Measurements from ENCODE around the gene FAM221A.
A peak's percentile ranks its signal among the peaks of the same experiment; 100 is the strongest.
"Not testable (repeated sequence)": the region's sequence is repeated elsewhere in the genome, so short reads cannot be mapped to it uniquely, and the experiment has no call there.

Gene FAM221A

GRCh38 chr7:23672033-23672432, 8.0 kb upstream of the FAM221A start:
- Histone ChIP-seq H3K36me3 (ENCODE audit: insufficient read depth, low read length) (no peaks in the 10 kb centered on the region), H3K4me3 (ENCODE audit: low read depth in 1 of 2, low read length in 2 of 2) (no peak overlapping the region), H3K27me3 (ENCODE audit: control insufficient read depth in 1 of 2, insufficient read depth in 2 of 2, low read length in 2 of 2) (no peaks in the 10 kb centered on the region), H3K27ac (ENCODE audit: low read depth, low read length) (no peak overlapping the region), H3K4me1 (ENCODE audit: insufficient read depth, low read length) (no peaks in the 10 kb centered on the region), H3K9ac (ENCODE audit: low read length) (no peak overlapping the region), H3K9me3 (ENCODE audit: low read length) (no peaks in the 10 kb centered on the region)

- H3K27me3 ChIP-seq (ENCODE audit: control insufficient read depth in 1 of 2, insufficient read depth in 2 of 2, low read length in 2 of 2): no peaks in the 10 kb centered on the region
- H3K9ac ChIP-seq (ENCODE audit: low read length): peak overlapping the region; percentile 49
- H3K27ac ChIP-seq (ENCODE audit: low read depth, low read length): peak overlapping the region; percentile 8
- peak overlapping the region; percentile 65 to 92 for H3K4me3 ChIP-seq (ENCODE audit: low read depth in 1 of 2, low read length in 2 of 2)
- H3K36me3 ChIP-seq (ENCODE audit: insufficient read depth, low read length): no peaks in the 10 kb centered on the region
- H3K9me3 ChIP-seq (ENCODE audit: low read length): no peaks in the 10 kb centered on the region
- peaks cover 9% of the 10 kb centered on the region for H3K4me1 ChIP-seq (ENCODE audit: insufficient read depth, low read length)
These were observed 711 bp downstream of the FAM221A start for GRCh38 chr7:23680414-23681405.

- not testable (repeated sequence) for H3K4me3 ChIP-seq (ENCODE audit: low read depth in 1 of 2, low read length in 2 of 2); H3K27me3 ChIP-seq (ENCODE audit: control insufficient read depth in 1 of 2, insufficient read depth in 2 of 2, low read length in 2 of 2); H3K27ac ChIP-seq (ENCODE audit: low read depth, low read length); H3K36me3 ChIP-seq (ENCODE audit: insufficient read depth, low read length); H3K9me3 ChIP-seq (ENCODE audit: low read length); H3K4me1 ChIP-seq (ENCODE audit: insufficient read depth, low read length); H3K9ac ChIP-seq (ENCODE audit: low read length)
These were observed 4.0 kb downstream of the FAM221A start for GRCh38 chr7:23684041-23684440.

GRCh38 chr7:23685731-23686130, 5.7 kb downstream of the FAM221A start:
- Histone ChIP-seq H3K4me1 (ENCODE audit: insufficient read depth, low read length) (peaks cover 3% of the 10 kb centered on the region), H3K27ac (ENCODE audit: low read depth, low read length) (no peak overlapping the region), H3K4me3 (ENCODE audit: low read depth in 1 of 2, low read length in 2 of 2) (no peak overlapping the region)

GRCh38 chr7:23687011-23687410, 7.0 kb downstream of the FAM221A start:
- Histone ChIP-seq H3K4me3 (ENCODE audit: low read depth in 1 of 2, low read length in 2 of 2) (no peak overlapping the region), H3K27me3 (ENCODE audit: control insufficient read depth in 1 of 2, insufficient read depth in 2 of 2, low read length in 2 of 2) (no peaks in the 10 kb centered on the region), H3K9ac (ENCODE audit: low read length) (no peak overlapping the region), H3K27ac (ENCODE audit: low read depth, low read length) (no peak overlapping the region), H3K36me3 (ENCODE audit: insufficient read depth, low read length) (no peaks in the 10 kb centered on the region), H3K4me1 (ENCODE audit: insufficient read depth, low read length) (no peaks in the 10 kb centered on the region), H3K9me3 (ENCODE audit: low read length) (no peaks in the 10 kb centered on the region)

More at GRCh38 chr7:23685731-23686130, 5.7 kb downstream of the FAM221A start:
- no peak overlapping the region for H3K9ac ChIP-seq (ENCODE audit: low read length)
- no peaks in the 10 kb centered on the region for H3K9me3 ChIP-seq (ENCODE audit: low read length)
- H3K36me3 ChIP-seq (ENCODE audit: insufficient read depth, low read length): no peaks in the 10 kb centered on the region
- H3K27me3 ChIP-seq (ENCODE audit: control insufficient read depth in 1 of 2, insufficient read depth in 2 of 2, low read length in 2 of 2): no peaks in the 10 kb centered on the region

GRCh38 chr7:23689165-23689564, 9.2 kb downstream of the FAM221A start:
- Histone ChIP-seq H3K9me3 (ENCODE audit: low read length) (no peaks in the 10 kb centered on the region), H3K4me1 (ENCODE audit: insufficient read depth, low read length) (no peaks in the 10 kb centered on the region), H3K27ac (ENCODE audit: low read depth, low read length) (no peak overlapping the region), H3K9ac (ENCODE audit: low read length) (no peak overlapping the region), H3K36me3 (ENCODE audit: insufficient read depth, low read length) (no peaks in the 10 kb centered on the region), H3K4me3 (ENCODE audit: low read depth in 1 of 2, low read length in 2 of 2) (no peak overlapping the region), H3K27me3 (ENCODE audit: control insufficient read depth in 1 of 2, insufficient read depth in 2 of 2, low read length in 2 of 2) (no peaks in the 10 kb centered on the region)

- Histone ChIP-seq H3K4me1 (ENCODE audit: insufficient read depth, low read length) (no peaks in the 10 kb centered on the region), H3K36me3 (ENCODE audit: insufficient read depth, low read length) (no peaks in the 10 kb centered on the region), H3K9ac (ENCODE audit: low read length) (no peak overlapping the region), H3K4me3 (ENCODE audit: low read depth in 1 of 2, low read length in 2 of 2) (no peak overlapping the region), H3K27ac (ENCODE audit: low read depth, low read length) (no peak overlapping the region), H3K27me3 (ENCODE audit: control insufficient read depth in 1 of 2, insufficient read depth in 2 of 2, low read length in 2 of 2) (no peaks in the 10 kb centered on the region), H3K9me3 (ENCODE audit: low read length) (no peaks in the 10 kb centered on the region)
These were observed 11.3 kb downstream of the FAM221A start for GRCh38 chr7:23691320-23691719.

- Histone ChIP-seq H3K27me3 (ENCODE audit: control insufficient read depth in 1 of 2, insufficient read depth in 2 of 2, low read length in 2 of 2) (no peaks in the 10 kb centered on the region), H3K36me3 (ENCODE audit: insufficient read depth, low read length) (no peaks in the 10 kb centered on the region), H3K4me3 (ENCODE audit: low read depth in 1 of 2, low read length in 2 of 2) (no peak overlapping the region), H3K4me1 (ENCODE audit: insufficient read depth, low read length) (no peaks in the 10 kb centered on the region), H3K27ac (ENCODE audit: low read depth, low read length) (no peak overlapping the region), H3K9me3 (ENCODE audit: low read length) (no peaks in the 10 kb centered on the region), H3K9ac (ENCODE audit: low read length) (no peak overlapping the region)
These were observed 13.2 kb downstream of the FAM221A start for GRCh38 chr7:23693224-23693623.

GRCh38 chr7:23696916-23697441, 17.0 kb downstream of the FAM221A start:
- Histone ChIP-seq H3K36me3 (ENCODE audit: insufficient read depth, low read length) (no peaks in the 10 kb centered on the region), H3K9ac (ENCODE audit: low read length) (no peak overlapping the region), H3K9me3 (ENCODE audit: low read length) (no peaks in the 10 kb centered on the region), H3K4me1 (ENCODE audit: insufficient read depth, low read length) (no peaks in the 10 kb centered on the region), H3K4me3 (ENCODE audit: low read depth in 1 of 2, low read length in 2 of 2) (no peak overlapping the region), H3K27me3 (ENCODE audit: control insufficient read depth in 1 of 2, insufficient read depth in 2 of 2, low read length in 2 of 2) (no peaks in the 10 kb centered on the region), H3K27ac (ENCODE audit: low read depth, low read length) (no peak overlapping the region)

GRCh38 chr7:23698822-23699221, 18.8 kb downstream of the FAM221A start:
- Histone ChIP-seq H3K4me3 (ENCODE audit: low read depth in 1 of 2, low read length in 2 of 2) (no peak overlapping the region), H3K27me3 (ENCODE audit: control insufficient read depth in 1 of 2, insufficient read depth in 2 of 2, low read length in 2 of 2) (no peaks in the 10 kb centered on the region), H3K4me1 (ENCODE audit: insufficient read depth, low read length) (no peaks in the 10 kb centered on the region), H3K36me3 (ENCODE audit: insufficient read depth, low read length) (peaks cover 7% of the 10 kb centered on the region), H3K9me3 (ENCODE audit: low read length) (no peaks in the 10 kb centered on the region), H3K9ac (ENCODE audit: low read length) (no peak overlapping the region), H3K27ac (ENCODE audit: low read depth, low read length) (no peak overlapping the region)

- Histone ChIP-seq H3K36me3 (ENCODE audit: insufficient read depth, low read length) (peaks cover 7% of the 10 kb centered on the region), H3K4me1 (ENCODE audit: insufficient read depth, low read length) (no peaks in the 10 kb centered on the region), H3K27me3 (ENCODE audit: control insufficient read depth in 1 of 2, insufficient read depth in 2 of 2, low read length in 2 of 2) (no peaks in the 10 kb centered on the region), H3K9me3 (ENCODE audit: low read length) (no peaks in the 10 kb centered on the region), H3K4me3 (ENCODE audit: low read depth in 1 of 2, low read length in 2 of 2) (no peak overlapping the region), H3K9ac (ENCODE audit: low read length) (no peak overlapping the region), H3K27ac (ENCODE audit: low read depth, low read length) (no peak overlapping the region)
These were observed 20.0 kb downstream of the FAM221A start for GRCh38 chr7:23700046-23700445.

Data from muscle layer of colon (tissue), 2 donors.